Endothelial cell of umbilical vein (primary cell): ENCODE data around the gene C1orf167. TPM values are rescaled to one million over a fixed set of nuclear protein-coding genes. Genes with fewer than 3 reads are reported as not detected.

Source experiments
- BruUV-seq: library from RNA; stranded (reverse); fragments of 400-500 nt; replicated peaks from 2 replicates; lab custom pipeline; 2021; lab: Mats Ljungman, UMichigan
- CTCF ChIA-PET: fragments of 300-600, 350-600 bp; sonication (Branson Sonifier 250); formaldehyde crosslinking; loops from one replicate; lab custom pipeline; 2021; ENCODE audit warnings: antibody characterized with exemption, inconsistent platforms; lab: Charles Lee
- POLR2A ChIA-PET: fragments of 300-600, 350-600 bp; sonication (Branson Sonifier 250); formaldehyde crosslinking; loops from one replicate; lab custom pipeline; 2021; ENCODE audit warnings: antibody characterized with exemption, inconsistent platforms; lab: Charles Lee
- DNase-seq: peaks from one replicate; pipeline ENCODE4 v3.0.0-alpha.2; 2011; ENCODE audit warnings: low read depth, low spot score
- FAIRE-seq: peaks from 2 replicates; lab custom pipeline; 2011; peaks lifted over from hg19 to GRCh38; lab: Jason Lieb, UNC
- H2AFZ ChIP-seq: 2 replicates; pipeline ENCODE4 v1.6.0; 2012; ENCODE audit warnings: low read depth, low read length, control low read depth, inconsistent platforms
- H3K27ac ChIP-seq: 2 replicates; pipeline ENCODE4 v1.5.1; 2011; ENCODE audit warnings: low read depth, mild to moderate bottlenecking, control low read depth, low read length, moderate library complexity; ENCODE audit not compliant: insufficient read depth
- H3K27me3 ChIP-seq, 2 experiments: 2 replicates each; pipeline versions ENCODE4 v1.6.0 to v1.6.1; 2011; ENCODE audit warnings: low read length in 2 of 2, mixed read lengths in 1 of 2; ENCODE audit not compliant: control insufficient read depth in 2 of 2, insufficient read depth in 2 of 2
- H3K36me3 ChIP-seq, 2 experiments: 2 replicates in 1 of 2; 3 replicates in 1 of 2; pipeline ENCODE4 v1.5.1; 2011; ENCODE audit warnings: low read length in 2 of 2, mild to moderate bottlenecking in 1 of 2, moderate library complexity in 1 of 2; ENCODE audit not compliant: control insufficient read depth in 2 of 2, insufficient read depth in 2 of 2; ENCODE audit errors: extremely low read depth in 1 of 2
- H3K4me1 ChIP-seq: 3 replicates; pipeline ENCODE4 v1.5.1; 2011; ENCODE audit warnings: mild to moderate bottlenecking, low read length; ENCODE audit not compliant: control insufficient read depth, insufficient read depth; ENCODE audit errors: extremely low read depth
- H3K4me2 ChIP-seq: 2 replicates; pipeline ENCODE4 v1.6.1; 2011; ENCODE audit warnings: low read length, control low read depth, mixed read lengths; ENCODE audit not compliant: insufficient read depth
- H3K4me3 ChIP-seq, 3 experiments: fragments of 200-600 bp in 1 of 3; sonication (generic), shearing (Covaris generic) in 1 of 3; replicated peaks in 1 of 3; 2 replicates each; pipeline ENCODE4 v1.5.1; 2011 to 2016; ENCODE audit warnings: control low read depth in 3 of 3, low read length in 3 of 3, mild to moderate bottlenecking in 2 of 3, inconsistent platforms in 1 of 3, low read depth in 1 of 3, moderate library complexity in 1 of 3; ENCODE audit not compliant: insufficient read depth in 1 of 3
- H3K79me2 ChIP-seq: 2 replicates; pipeline ENCODE4 v1.6.0; 2012; ENCODE audit warnings: low read length, inconsistent platforms; ENCODE audit not compliant: control insufficient read depth, insufficient read depth
- H3K9ac ChIP-seq: replicated peaks from 2 replicates; pipeline ENCODE3; 2011; ENCODE audit warnings: low read length, control low read depth; ENCODE audit not compliant: insufficient read depth; ENCODE audit errors: extremely low read depth
- H3K9me1 ChIP-seq: replicated peaks from 3 replicates; pipeline ENCODE4 v1.6.0; 2011; ENCODE audit warnings: mild to moderate bottlenecking, low read length; ENCODE audit not compliant: control insufficient read depth, insufficient read depth; ENCODE audit errors: extremely low read depth
- H3K9me3 ChIP-seq: replicated peaks from 2 replicates; pipeline ENCODE4 v1.5.1; 2012; ENCODE audit warnings: low read length, inconsistent platforms; ENCODE audit not compliant: control insufficient read depth, insufficient read depth
- H4K20me1 ChIP-seq: replicated peaks from 2 replicates; pipeline ENCODE3; 2011; ENCODE audit warnings: mild to moderate bottlenecking, low read length; ENCODE audit not compliant: control insufficient read depth, insufficient read depth; ENCODE audit errors: extremely low read depth
- CTCF ChIP-seq, 2 donors: IDR thresholded peaks; 1 replicate in 1 of 2; 2 replicates in 1 of 2; pipeline ENCODE4 v1.5.1; 2011; ENCODE audit warnings: low read length in 2 of 2, mild to moderate bottlenecking in 2 of 2, moderate library complexity in 2 of 2, control low read depth in 1 of 2, inconsistent platforms in 1 of 2, low read depth in 1 of 2; ENCODE audit not compliant: insufficient read depth in 1 of 2; ENCODE audit errors: extremely low read depth in 1 of 2
- EZH2 ChIP-seq: IDR thresholded peaks from 2 replicates; pipeline ENCODE4 v1.6.1; 2012; ENCODE audit warnings: borderline replicate concordance, low read depth, mild to moderate bottlenecking, moderate library complexity, low read length, inconsistent platforms; ENCODE audit not compliant: severe bottlenecking
- FOS ChIP-seq: IDR thresholded peaks from 2 replicates; pipeline ENCODE4 v1.6.1; 2011; ENCODE audit warnings: mild to moderate bottlenecking, low read length, moderate library complexity, borderline replicate concordance; ENCODE audit not compliant: insufficient read depth
- GATA2 ChIP-seq: IDR thresholded peaks from 2 replicates; pipeline ENCODE4 v1.7.0; 2011; ENCODE audit warnings: low read depth, mild to moderate bottlenecking, moderate library complexity, mixed read lengths, low read length; ENCODE audit not compliant: insufficient read length, insufficient read depth
- JUN ChIP-seq: IDR thresholded peaks from 2 replicates; pipeline ENCODE4 v1.6.1; 2011; ENCODE audit warnings: borderline replicate concordance, low read depth; ENCODE audit not compliant: insufficient read length, insufficient read depth
- MAX ChIP-seq: IDR thresholded peaks from 2 replicates; pipeline ENCODE4 v1.6.1; 2011; ENCODE audit not compliant: insufficient read depth, insufficient read length
- MYC ChIP-seq: IDR thresholded peaks from one replicate; pipeline ENCODE4 v1.6.1; 2011; ENCODE audit warnings: mild to moderate bottlenecking, low read depth, low read length
- POLR2A ChIP-seq: IDR thresholded peaks from 2 replicates; pipeline ENCODE4 v1.6.1; 2012; ENCODE audit warnings: low read depth, mild to moderate bottlenecking, control low read depth, low read length
- POLR2AphosphoS5 ChIP-seq: IDR thresholded peaks from 2 replicates; pipeline ENCODE4 v1.6.1; 2012; ENCODE audit warnings: low read depth, mild to moderate bottlenecking, control low read depth, low read length, moderate library complexity; ENCODE audit not compliant: insufficient read depth
- dilution Hi-C: fragments of 300-500 bp; cut with MboI; formaldehyde crosslinking; loops from one replicate; pipeline ENCODE4 v1.15.0; 2019; ENCODE audit warnings: low sequenced_read_pairs; ENCODE audit not compliant: extremely low pct_ligation_motif_present
- intact Hi-C: fragments of 100-400 bp; cut with micrococcal nuclease; formaldehyde crosslinking; loops from one replicate; pipeline ENCODE4 v1.10.0; 2022
- polyA plus RNA-seq, 4 experiments: library from polyadenylated mRNA; depleted of rRNA in 3 of 4; stranded (reverse) in 3 of 4; unstranded in 1 of 4; fragments of >200 nt; gene quantifications; 2 replicates each; pipeline versions ENCODE4 v1.2.1 to v1.2.3, GENCODE V29; 2011 to 2012; ENCODE audit warnings: missing spikeins in 1 of 4
- total RNA-seq: library from RNA; stranded (reverse); gene quantifications from 2 replicates; pipeline ENCODE4 v1.2.3, GENCODE V29; 2021

Gene C1orf167
- total and polyA plus RNA-seq, 2 donors (not counting 3 experiments of a cell fraction or from before 2014, with no cell fraction given) = not detected

- H3K27me3 ChIP-seq = no peaks in the 10 kb centered on the region
- H4K20me1 ChIP-seq = no peaks in the 10 kb centered on the region
- H3K4me1 ChIP-seq = peaks cover 35% of the 10 kb centered on the region
- no peak overlapping the region for H3K27ac ChIP-seq
- no peak overlapping the region for H3K4me3 ChIP-seq
- TF ChIP-seq GATA2 = no peak
- TF ChIP-seq JUN = no peak
- no peak for TF ChIP-seq FOS
- no peak for TF ChIP-seq MYC
- no peak for TF ChIP-seq CTCF (IDR thresholded peaks at IDR 0.05; ENCODE audit: extremely low read depth in 1 of 2, insufficient read depth in 1 of 2, low read depth in 1 of 2, low read length in 2 of 2)
- no peak for TF ChIP-seq EZH2
- TF ChIP-seq POLR2A = no peak
- no peak for TF ChIP-seq MAX
- TF ChIP-seq POLR2AphosphoS5 = no peak
- H3K4me2 ChIP-seq = no peak overlapping the region
- dilution Hi-C loops = no loop called here
- H3K9me1 ChIP-seq = no peaks in the 10 kb centered on the region
- ChIA-PET CTCF (interaction anchor here (1.7 kb wide), 1 partner anchor 10 kb away, joined by 5 read pairs; no protein-coding TSS in a partner anchor), POLR2A (interaction anchor here (0.9 kb wide), 1 partner anchor 114 kb away, joined by 3 read pairs; no protein-coding TSS in a partner anchor)
- no peak for DNase-seq
- H3K79me2 ChIP-seq = no peaks in the 10 kb centered on the region
- H3K9ac ChIP-seq = no peak overlapping the region
- no peak overlapping the region for H2AFZ ChIP-seq
- no peaks in the 10 kb centered on the region for H3K9me3 ChIP-seq
- peaks cover 6 to 36% of the 10 kb centered on the region in 2 experiments for H3K36me3 ChIP-seq
- FAIRE-seq = no peak
- intact Hi-C loops = no loop called here
- BruUV-seq = no TSS peak
Observed at GRCh38 chr1:11795238-11795890, 33.4 kb downstream of the C1orf167 start.
